Pulmonary artery endothelial cell (primary cell): ENCODE results near the gene IL1RAP. TPM values are rescaled to one million over a fixed set of nuclear protein-coding genes. Genes with fewer than 3 reads are reported as not detected.

Experiments used
- total RNA-seq: library from RNA; depleted of rRNA; stranded (reverse); fragments of >200 nt; gene quantifications from 2 replicates; pipeline ENCODE4 v1.2.3, GENCODE V29; 2014

Gene IL1RAP
- total RNA-seq, 1 donor from 2014 or later = 9.4 TPM

Other genes starting within 250 kb of the IL1RAP start
- 0.07 and 0.14 TPM in 2 replicates for gene CLDN1, start 191.6 kb upstream of the IL1RAP start, total RNA-seq
- gene CLDN16, start 125.9 kb upstream of the IL1RAP start, total RNA-seq = 0.04 TPM in 1 of 2 replicates, not detected in the other
- gene TMEM207, start 64.2 kb upstream of the IL1RAP start, total RNA-seq = not detected in 2 replicates